H9 (cell line): ENCODE data around the gene COL4A2. TPM values are rescaled to one million over a fixed set of nuclear protein-coding genes. Genes with fewer than 3 reads are reported as not detected.

ENCODE experiments used
- DNase-seq: peaks from one replicate; pipeline ENCODE4 v3.0.0-alpha.2; 2017
- H2AFZ ChIP-seq: one replicate; pipeline ENCODE4 v1.6.1; 2013; ENCODE audit warnings: mild to moderate bottlenecking, low read length, control low read depth, moderate library complexity
- H2AK5ac ChIP-seq: 2 replicates; pipeline ENCODE4 v1.6.1; 2013; ENCODE audit warnings: low read length, control low read depth, mixed read lengths; ENCODE audit not compliant: insufficient read length
- H2BK120ac ChIP-seq: one replicate; pipeline ENCODE4 v1.6.1; 2013; ENCODE audit warnings: low read depth, mild to moderate bottlenecking, low read length, control low read depth, inconsistent platforms; ENCODE audit not compliant: poor library complexity, severe bottlenecking
- H2BK12ac ChIP-seq: 2 replicates; pipeline ENCODE4 v1.6.1; 2013; ENCODE audit warnings: low read length, control low read depth, mixed read lengths, low read depth; ENCODE audit not compliant: insufficient read length
- H2BK15ac ChIP-seq: 2 replicates; pipeline ENCODE4 v1.6.1; 2013; ENCODE audit warnings: low read depth, low read length, control low read depth
- H2BK20ac ChIP-seq: one replicate; pipeline ENCODE4 v1.6.1; 2013; ENCODE audit warnings: low read depth, mild to moderate bottlenecking, low read length, control low read depth, inconsistent platforms; ENCODE audit not compliant: poor library complexity, severe bottlenecking
- H2BK5ac ChIP-seq: 2 replicates; pipeline ENCODE4 v1.6.1; 2013; ENCODE audit warnings: low read length, control low read depth, mixed read lengths; ENCODE audit not compliant: insufficient read length
- H3K14ac ChIP-seq: 2 replicates; pipeline ENCODE4 v1.6.1; 2013; ENCODE audit warnings: low read length, control low read depth; ENCODE audit not compliant: insufficient read depth
- H3K18ac ChIP-seq: 2 replicates; pipeline ENCODE4 v1.6.1; 2013; ENCODE audit warnings: low read depth, mild to moderate bottlenecking, mixed read lengths, low read length, control low read depth; ENCODE audit not compliant: insufficient read length
- H3K23ac ChIP-seq: 2 replicates; pipeline ENCODE4 v1.6.1; 2013; ENCODE audit warnings: low read length, control low read depth, mixed read lengths, low read depth; ENCODE audit not compliant: insufficient read length
- H3K23me2 ChIP-seq: 2 replicates; pipeline ENCODE4 v1.6.1; 2013; ENCODE audit warnings: low read depth, mild to moderate bottlenecking, mixed read lengths, low read length, control low read depth; ENCODE audit not compliant: insufficient read length, poor library complexity, severe bottlenecking
- H3K27ac ChIP-seq: 2 replicates; pipeline ENCODE4 v1.5.1; 2013; ENCODE audit warnings: low read length, control low read depth, mixed read lengths, low read depth; ENCODE audit not compliant: insufficient read length
- H3K27me3 ChIP-seq: 2 replicates; pipeline ENCODE4 v1.6.1; 2013; ENCODE audit warnings: low read length, control low read depth, inconsistent platforms; ENCODE audit not compliant: insufficient read depth
- H3K4ac ChIP-seq: 2 replicates; pipeline ENCODE4 v1.6.1; 2013; ENCODE audit warnings: low read depth, mild to moderate bottlenecking, control low read depth, inconsistent platforms, low read length, moderate library complexity
- H3K4me1 ChIP-seq: 2 replicates; pipeline ENCODE4 v1.6.1; 2013; ENCODE audit warnings: low read length, control low read depth, inconsistent platforms; ENCODE audit not compliant: insufficient read depth
- H3K4me2 ChIP-seq: 2 replicates; pipeline ENCODE4 v1.6.1; 2013; ENCODE audit warnings: low read length, control low read depth, mixed read lengths; ENCODE audit not compliant: insufficient read length, insufficient read depth
- H3K56ac ChIP-seq: 2 replicates; pipeline ENCODE4 v1.6.1; 2013; ENCODE audit warnings: low read depth, mild to moderate bottlenecking, mixed read lengths, low read length, control low read depth; ENCODE audit not compliant: insufficient read length
- H3K79me1 ChIP-seq: 2 replicates; pipeline ENCODE4 v1.6.1; 2013; ENCODE audit warnings: low read depth, mild to moderate bottlenecking, moderate library complexity, low read length, control low read depth, inconsistent platforms; ENCODE audit not compliant: insufficient read depth, poor library complexity, severe bottlenecking
- H3K79me2 ChIP-seq: 2 replicates; pipeline ENCODE4 v1.6.1; 2013; ENCODE audit warnings: low read length, control low read depth, inconsistent platforms; ENCODE audit not compliant: insufficient read depth
- H3K9ac ChIP-seq: 2 replicates; pipeline ENCODE4 v1.6.1; 2013; ENCODE audit warnings: low read length, control low read depth, mixed read lengths; ENCODE audit not compliant: insufficient read length; ENCODE audit errors: extremely low read depth
- H3K9me3 ChIP-seq: one replicate; pipeline ENCODE4 v1.6.1; 2013; ENCODE audit warnings: low read depth, low read length, inconsistent platforms; ENCODE audit not compliant: control insufficient read depth
- H3T11ph ChIP-seq: one replicate; pipeline ENCODE4 v1.6.1; 2013; ENCODE audit warnings: mild to moderate bottlenecking, low read length, control low read depth, inconsistent platforms
- H4K20me1 ChIP-seq: one replicate; pipeline ENCODE4 v1.6.1; 2013; ENCODE audit not compliant: control insufficient read depth, insufficient read length, insufficient read depth
- H4K5ac ChIP-seq: 2 replicates; pipeline ENCODE4 v1.6.1; 2013; ENCODE audit warnings: low read depth, mild to moderate bottlenecking, mixed read lengths, low read length, control low read depth; ENCODE audit not compliant: insufficient read length
- H4K8ac ChIP-seq: replicated peaks from 2 replicates; pipeline ENCODE4 v1.6.1; 2013; ENCODE audit warnings: low read length, control low read depth, mixed read lengths, low read depth; ENCODE audit not compliant: insufficient read length
- H4K91ac ChIP-seq: 2 replicates; pipeline ENCODE4 v1.6.1; 2013; ENCODE audit warnings: low read depth, mild to moderate bottlenecking, moderate library complexity, mixed read lengths, low read length, control low read depth; ENCODE audit not compliant: insufficient read length
- H3K27ac Mint-ChIP-seq, 3 experiments: 2 replicates in 2 of 3; 3 replicates in 1 of 3; pipeline ENCODE4 v1.8.0; 2020 to 2021; ENCODE audit warnings: mixed read lengths in 3 of 3, mild to moderate bottlenecking in 1 of 3, moderate library complexity in 1 of 3
- H3K27me3 Mint-ChIP-seq: 2 replicates; pipeline ENCODE4 v1.8.0; 2021; ENCODE audit warnings: low read depth, mild to moderate bottlenecking, moderate library complexity, mixed read lengths
- H3K36me3 Mint-ChIP-seq, 3 experiments: 2 replicates in 2 of 3; 3 replicates in 1 of 3; pipeline ENCODE4 v1.8.0; 2020 to 2021; ENCODE audit warnings: low read depth in 3 of 3, mixed read lengths in 3 of 3; ENCODE audit not compliant: insufficient read depth in 1 of 3
- H3K4me1 Mint-ChIP-seq, 2 experiments: 2 replicates each; pipeline ENCODE4 v1.8.0; 2020; ENCODE audit warnings: mixed read lengths in 2 of 2
- H3K4me3 Mint-ChIP-seq, 2 experiments: 2 replicates in 1 of 2; 3 replicates in 1 of 2; pipeline ENCODE4 v1.8.0; 2020 to 2021; ENCODE audit warnings: mild to moderate bottlenecking in 2 of 2, mixed read lengths in 2 of 2, moderate library complexity in 1 of 2
- H3K9me3 Mint-ChIP-seq, 2 experiments: 2 replicates in 1 of 2; 3 replicates in 1 of 2; pipeline ENCODE4 v1.8.0; 2020; ENCODE audit warnings: mild to moderate bottlenecking in 2 of 2, mixed read lengths in 2 of 2, moderate library complexity in 1 of 2
- CTCF ChIP-seq: fragments of 200-600 bp; sonication (generic); conservative IDR thresholded peaks from 3 replicates; pipeline ENCODE4 v1.8.0; 2021; ENCODE audit warnings: antibody characterized with exemption, mild to moderate bottlenecking
- WGBS: extraction: QIAGEN DNeasy Blood & Tissue Kit; methylation state at CpG from one replicate; pipeline ENCODE4 v1.1.7; 2013; ENCODE audit warnings: missing lambda C conversion rate, low lambda C conversion rate, mixed read lengths; ENCODE audit not compliant: insufficient read length; ENCODE audit errors: extremely low coverage; 5-methylcytosine and 5-hydroxymethylcytosine counted together
- total RNA-seq: library from RNA; stranded (reverse); gene quantifications from 2 replicates; pipeline ENCODE4 v1.2.1, GENCODE V29; 2021

The COL4A2 gene
- total RNA-seq, 1 experiment from 2014 or later, result 76.5 TPM

- no peak overlapping the region for H3K9ac ChIP-seq
- no CpG with 5 or more reads among the region's 11 CpGs for WGBS
These were observed 114.8 kb downstream of the COL4A2 start for GRCh38 chr13:110421696-110422385.

More at GRCh38 chr13:110421696-110422385, 114.8 kb downstream of the COL4A2 start:
- no peak overlapping the region for H3K27ac ChIP-seq
- no peak overlapping the region for H2BK120ac ChIP-seq
- H4K5ac ChIP-seq, result no peak overlapping the region
- H3K4me2 ChIP-seq, result no peak overlapping the region
- no peaks in the 10 kb centered on the region for H3K9me3 Mint-ChIP-seq
- H3K36me3 Mint-ChIP-seq, result peaks cover 0 to 8% (median 4%) of the 10 kb centered on the region in 3 experiments; a peak in 2 of 7 replicates
- TF ChIP-seq CTCF, result no peak
- H2BK12ac ChIP-seq, result no peak overlapping the region
- H4K8ac ChIP-seq, result no peak overlapping the region
- H3K79me2 ChIP-seq, result no peaks in the 10 kb centered on the region
- no peaks in the 10 kb centered on the region for H3K27me3 Mint-ChIP-seq
- no peaks in the 10 kb centered on the region for H3K4me1 ChIP-seq
- no peak overlapping the region for H3K4ac ChIP-seq
- no peak for DNase-seq
- H3K4me3 Mint-ChIP-seq, result no peak overlapping the region
- no peak overlapping the region for H2BK5ac ChIP-seq
- no peak overlapping the region for H3T11ph ChIP-seq
- H2BK15ac ChIP-seq, result no peak overlapping the region
- H3K27me3 ChIP-seq, result no peaks in the 10 kb centered on the region
- H2AK5ac ChIP-seq, result no peak overlapping the region
- H3K79me1 ChIP-seq, result no peaks in the 10 kb centered on the region
- H3K27ac Mint-ChIP-seq, result peak overlapping the region in 1 of 3 experiments; percentile 9; a peak in 1 of 7 replicates
- H3K56ac ChIP-seq, result no peak overlapping the region
- H3K14ac ChIP-seq, result no peak overlapping the region
- no peaks in the 10 kb centered on the region for H3K9me3 ChIP-seq
- no peak overlapping the region for H2AFZ ChIP-seq
- H3K23ac ChIP-seq, result no peak overlapping the region
- H4K91ac ChIP-seq, result no peak overlapping the region
- no peak overlapping the region for H3K18ac ChIP-seq
- H3K4me1 Mint-ChIP-seq, result peaks cover 3 to 10% of the 10 kb centered on the region in 2 experiments; a peak in 3 of 4 replicates
- H3K23me2 ChIP-seq, result no peaks in the 10 kb centered on the region
- no peaks in the 10 kb centered on the region for H4K20me1 ChIP-seq
- H2BK20ac ChIP-seq, result no peak overlapping the region
